HG03432 (cell line): Measurements from ENCODE around the gene ANKRD33.

Experiments
- ATAC-seq: cut with Tn5 transposase; IDR thresholded peaks from one replicate; pipeline ENCODE4 v1.9.1; 2021; ENCODE audit warnings: mild to moderate bottlenecking, moderate library complexity; ENCODE audit not compliant: unreplicated experiment

ANKRD33 gene

GRCh38 chr12:51855586-51856428, 32.1 kb upstream of the ANKRD33 start:
- no peak for ATAC-seq

DNA sequence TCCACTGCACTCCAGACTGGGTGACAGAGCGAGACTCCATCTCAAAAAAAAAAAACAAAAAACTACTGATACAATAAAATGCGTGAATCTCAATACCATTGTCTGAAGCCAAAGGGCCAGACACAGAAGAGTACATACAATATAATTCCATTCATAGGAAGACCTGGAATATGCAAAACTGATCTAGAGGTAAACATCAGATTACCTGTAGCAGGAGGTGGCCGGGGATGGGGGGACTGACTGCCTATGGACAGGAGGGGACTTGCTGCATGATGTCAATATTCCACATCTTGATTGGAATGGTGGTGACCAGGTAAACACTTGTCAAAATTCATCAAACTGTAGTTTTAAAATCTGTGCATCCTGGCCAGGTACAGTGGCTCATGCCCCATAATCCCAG, 26.9 kb upstream of the ANKRD33 start:
- ATAC-seq, result no peak

DNA sequence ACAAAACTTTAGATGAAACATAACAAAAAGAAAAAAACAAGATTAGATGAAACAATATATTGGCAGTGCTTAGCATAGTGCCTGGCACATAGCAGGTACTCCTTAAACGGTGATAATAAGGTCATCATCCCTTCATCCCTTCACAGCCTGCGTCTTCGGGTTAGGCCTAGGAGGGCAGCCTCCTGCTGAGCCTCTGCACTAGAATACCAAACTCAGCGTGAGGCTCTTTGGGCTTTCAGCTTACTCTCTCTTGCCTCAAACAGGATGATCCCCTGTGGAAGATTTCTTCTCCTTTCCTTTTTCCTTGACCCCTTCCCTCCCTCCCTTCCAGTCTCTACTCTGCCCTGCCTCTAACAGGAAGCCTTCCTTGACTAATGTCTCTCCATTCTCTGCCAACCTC, 25.0 kb upstream of the ANKRD33 start:
- ATAC-seq, result no peak

DNA sequence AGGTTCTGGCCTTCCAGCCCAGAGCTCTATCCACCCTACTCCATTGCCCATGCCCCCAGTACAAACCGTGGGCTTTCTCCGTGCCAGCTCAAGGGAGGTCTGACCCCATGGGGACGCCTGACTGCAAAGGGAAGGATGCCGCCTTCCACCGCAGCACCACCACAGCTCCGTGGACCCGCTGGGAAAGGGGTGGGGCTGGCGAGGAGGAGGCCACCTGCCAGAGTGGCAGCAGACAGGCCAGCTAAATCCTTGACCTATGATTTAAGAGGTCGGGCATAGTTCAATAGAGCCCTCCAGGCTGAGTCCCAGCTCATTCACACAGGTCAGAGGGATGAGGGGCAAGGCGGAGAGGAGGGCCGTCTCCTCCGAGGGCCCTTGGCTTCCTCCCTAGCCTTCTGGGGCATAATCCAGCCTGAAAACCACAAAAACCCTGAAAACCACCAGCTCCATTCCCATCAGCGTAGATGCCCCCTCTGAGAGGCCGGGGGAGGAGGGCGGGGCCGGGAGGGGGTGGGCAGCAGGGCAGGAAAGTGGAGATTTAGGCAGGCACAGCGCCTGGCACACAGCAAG, 24.5 kb upstream of the ANKRD33 start:
- no peak for ATAC-seq

GRCh38 chr12:51863933-51864832, 23.7 kb upstream of the ANKRD33 start:
- ATAC-seq, result no peak

DNA sequence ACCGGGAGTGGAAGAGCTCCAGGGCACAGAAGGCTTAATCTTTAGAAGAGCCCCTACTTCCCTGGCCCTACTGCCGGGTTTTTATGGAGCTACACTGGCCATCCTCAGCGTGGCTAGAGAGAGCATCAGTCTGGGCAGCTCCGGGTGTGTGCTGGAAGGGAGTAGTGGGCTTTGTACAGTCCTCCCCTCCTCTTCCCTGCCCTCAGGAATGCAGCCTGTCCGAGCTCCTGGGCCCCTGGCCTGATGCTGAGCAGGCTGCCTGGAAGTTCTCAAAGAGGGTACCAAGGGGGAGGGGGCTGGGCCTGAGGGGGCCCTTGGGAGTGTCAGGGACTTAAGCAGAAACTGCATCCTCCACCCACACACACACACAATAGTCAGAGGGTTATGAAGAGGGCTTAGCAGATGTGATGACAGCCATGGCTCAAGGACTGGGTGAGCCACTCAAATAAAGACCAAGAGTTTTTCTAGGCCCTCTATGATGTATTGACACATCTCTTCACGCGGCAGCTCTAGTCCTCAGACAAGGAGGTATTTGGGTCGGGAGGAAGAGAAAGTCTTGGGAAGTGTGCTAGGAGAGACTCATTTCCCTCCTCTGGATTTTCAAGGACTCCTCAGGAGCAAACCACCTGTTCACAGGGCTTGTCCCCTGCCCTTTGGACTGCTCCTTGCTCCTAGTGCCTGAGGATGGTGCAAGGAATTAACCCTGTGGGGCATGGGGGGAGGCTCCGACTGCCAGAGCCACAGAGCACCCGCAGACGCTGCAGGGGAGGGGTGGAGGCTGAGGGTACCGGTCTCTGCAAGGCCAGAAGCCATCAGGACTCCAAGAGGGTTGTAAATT, 22.9 kb upstream of the ANKRD33 start:
- no peak for ATAC-seq

- ATAC-seq, result no peak
Observed at GRCh38 chr12:51865757-51866270, 22.1 kb upstream of the ANKRD33 start.

GRCh38 chr12:51866324-51866723, 21.6 kb upstream of the ANKRD33 start:
- ATAC-seq, result no peak

DNA sequence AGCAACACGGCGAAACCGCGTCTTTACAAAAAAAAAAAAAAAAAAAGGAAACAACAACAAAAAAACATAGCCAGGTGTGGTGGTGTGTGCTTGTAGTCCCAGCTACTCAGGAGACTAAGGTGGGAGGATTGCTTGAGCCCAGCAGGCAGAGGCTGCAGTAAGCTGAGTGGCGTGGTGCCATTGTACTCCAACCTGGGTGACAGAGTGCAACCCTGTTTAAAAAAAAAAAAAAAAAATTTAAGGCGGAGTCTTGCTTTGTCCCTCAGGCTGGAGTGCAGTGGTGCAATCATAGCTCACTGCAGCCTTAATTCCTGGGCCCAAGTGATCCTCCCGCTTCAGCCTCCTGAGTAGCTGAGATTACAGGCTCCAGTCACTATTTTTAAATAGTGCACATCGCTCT, 21.1 kb upstream of the ANKRD33 start:
- no peak for ATAC-seq

DNA sequence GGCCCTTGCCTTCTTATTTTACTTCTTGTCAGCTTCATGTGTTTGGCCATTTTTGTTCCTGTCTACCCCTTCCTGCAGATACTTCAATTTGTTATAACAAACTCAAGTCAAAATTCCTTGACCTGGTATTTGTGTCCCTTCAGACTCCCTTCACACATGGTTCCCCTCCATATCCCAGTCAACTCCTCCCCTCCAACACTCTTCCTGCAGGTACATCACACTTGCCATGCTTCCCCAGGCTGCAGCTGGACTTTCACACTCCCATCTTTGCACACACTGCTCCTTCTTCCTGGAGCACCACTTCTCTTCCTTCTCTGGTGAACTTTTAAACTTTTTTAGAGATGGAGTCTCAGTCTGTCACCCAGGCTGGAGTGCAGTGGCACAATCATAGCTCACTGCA, 20.5 kb upstream of the ANKRD33 start:
- no peak for ATAC-seq

DNA sequence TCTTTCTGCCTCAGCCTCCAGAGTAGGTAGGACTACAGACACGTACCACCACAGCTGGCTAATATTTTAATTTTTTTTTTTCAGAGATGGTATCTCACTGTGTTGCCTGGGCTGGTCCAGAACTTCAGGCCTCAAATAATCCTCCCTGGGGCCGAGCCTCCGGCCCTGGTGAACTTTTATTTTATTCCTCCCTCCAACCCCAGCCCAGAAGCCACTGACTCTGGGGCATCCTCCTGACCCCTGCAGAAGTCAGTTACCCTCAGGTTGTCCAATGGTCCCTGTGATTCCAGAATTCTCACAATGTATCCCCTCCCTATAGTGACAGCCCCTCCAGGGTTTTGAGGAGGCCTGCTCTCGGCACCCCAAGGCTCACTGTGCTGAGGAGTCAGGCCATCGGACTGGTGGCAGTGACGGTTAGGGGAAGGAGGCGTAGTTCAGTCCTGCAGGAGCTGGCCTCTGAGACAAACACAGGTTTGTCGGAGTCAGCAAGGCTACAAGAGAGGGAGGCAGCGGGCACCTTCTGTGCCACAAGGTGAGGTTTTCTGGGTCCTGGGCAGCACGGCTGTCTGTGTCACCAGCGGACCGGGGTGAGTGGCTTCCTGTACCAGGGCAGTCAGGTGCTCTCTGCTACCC, 20.0 kb upstream of the ANKRD33 start:
- ATAC-seq, result no peak

DNA sequence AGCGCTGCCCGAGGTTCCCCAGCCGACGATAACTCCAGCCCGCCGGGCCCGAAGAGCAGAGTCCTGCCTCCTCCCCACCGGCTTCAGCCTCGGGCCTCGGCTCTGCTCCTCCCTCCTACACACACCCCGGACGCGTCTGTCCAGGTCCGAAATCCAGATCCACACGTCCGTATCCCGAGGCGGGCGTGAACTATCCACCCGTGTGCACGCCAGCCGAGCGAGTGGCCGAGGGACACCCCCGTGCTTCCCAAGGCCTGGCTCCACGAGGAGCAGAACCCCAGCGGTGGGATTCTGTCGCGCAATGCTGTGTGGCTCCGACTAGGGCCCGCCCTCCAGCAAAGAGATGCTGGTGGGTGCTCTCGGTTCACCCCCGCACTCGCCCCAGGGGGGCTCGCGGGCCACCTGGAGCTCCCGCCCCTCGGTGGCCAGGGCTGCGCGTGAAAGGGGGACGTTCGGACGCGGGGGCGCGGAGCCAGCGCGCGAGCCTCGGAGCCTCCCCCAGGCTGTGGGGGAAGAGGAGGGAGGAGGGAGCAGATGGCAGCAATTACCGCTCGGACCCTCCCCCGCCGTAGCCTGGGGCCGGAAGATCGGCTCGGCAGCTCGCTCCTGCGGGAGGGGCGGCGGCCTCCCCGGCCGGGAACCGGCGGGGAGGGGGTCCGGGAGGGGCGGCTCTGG, 18.9 kb upstream of the ANKRD33 start:
- ATAC-seq, result no peak

DNA sequence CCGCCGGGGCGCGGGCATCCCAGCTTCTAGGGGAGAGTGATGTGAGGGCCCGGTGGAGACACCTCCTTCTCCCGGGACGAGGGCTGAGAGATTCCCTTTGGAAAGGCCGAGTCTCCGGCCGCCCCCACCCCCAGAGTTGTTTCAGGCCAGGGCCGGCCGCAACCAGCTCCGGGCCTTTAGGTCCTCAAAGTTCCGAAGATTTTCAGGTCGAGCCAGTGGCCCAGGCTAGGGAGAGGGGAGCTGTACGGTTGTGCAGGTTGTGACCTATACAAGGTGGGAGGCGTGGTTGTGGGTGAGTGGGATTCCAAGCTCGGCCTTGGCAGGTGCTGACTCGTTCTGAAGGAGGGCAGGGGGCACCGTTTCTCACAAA, 18.4 kb upstream of the ANKRD33 start:
- no peak for ATAC-seq

DNA sequence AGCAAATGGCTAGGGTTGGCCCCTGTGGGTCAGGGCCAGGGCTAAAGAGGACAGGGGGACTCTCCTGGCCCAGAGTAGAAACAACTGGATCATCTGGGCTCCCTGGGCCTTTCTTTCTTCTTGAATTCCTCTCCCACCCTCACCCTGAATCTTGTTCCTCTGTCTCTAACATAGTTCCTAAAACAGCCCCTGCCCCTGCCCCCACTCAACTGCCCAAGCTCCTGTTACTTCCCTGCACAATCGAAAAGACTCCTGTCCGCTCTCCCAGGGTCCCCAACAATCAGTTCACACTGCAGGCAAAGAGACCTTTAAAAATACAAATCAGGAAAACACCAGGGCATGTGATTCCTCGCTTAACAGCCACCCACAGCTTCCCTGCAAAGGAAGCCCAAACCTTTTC, 18.0 kb upstream of the ANKRD33 start:
- no peak for ATAC-seq

DNA sequence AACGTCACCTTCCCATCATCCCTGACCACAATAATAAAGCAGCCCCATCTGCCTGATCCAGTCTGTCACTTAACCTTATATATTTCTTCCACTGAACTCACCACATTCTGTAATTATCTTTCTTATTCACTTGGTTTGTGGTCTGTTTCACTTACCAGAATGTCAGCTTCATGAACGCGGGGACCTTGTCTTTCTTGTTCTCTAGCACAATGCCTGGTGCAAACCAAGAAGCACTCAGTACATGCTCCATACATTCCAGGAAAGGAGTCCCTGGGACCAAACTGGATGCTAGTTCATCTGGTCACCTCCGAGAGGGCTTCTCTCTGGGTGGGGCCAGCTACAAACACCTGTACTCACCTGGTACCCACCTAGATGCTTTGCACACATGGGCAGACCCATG, 17.4 kb upstream of the ANKRD33 start:
- ATAC-seq, result no peak

- ATAC-seq, result no peak
Observed at GRCh38 chr12:51871126-51871525, 16.8 kb upstream of the ANKRD33 start.

GRCh38 chr12:51871918-51872688, 15.8 kb upstream of the ANKRD33 start:
- ATAC-seq, result no peak

GRCh38 chr12:51872689-51872981, 15.3 kb upstream of the ANKRD33 start:
- no peak for ATAC-seq
